HepG2 (cell line): ENCODE measurements around the gene SIRT7. TPM values are rescaled to one million over a fixed set of nuclear protein-coding genes. Genes with fewer than 3 reads are reported as not detected.

Source experiments
- ATAC-seq: fragments of 200-7000 bp; cut with Tn5 transposase; 3 replicates; pipeline ENCODE4 v1.9.1; 2020; ENCODE audit warnings: mild to moderate bottlenecking, moderate library complexity
- BruUV-seq: library from RNA; stranded (reverse); fragments of 400-500 nt; replicated peaks from 2 replicates; lab custom pipeline; 2021; lab: Mats Ljungman, UMichigan
- CTCF ChIA-PET: fragments of 300-600 bp; formaldehyde crosslinking; extraction: SDS; loops from one replicate; lab custom pipeline; 2021; ENCODE audit warnings: low total read pairs, inconsistent platforms, low intra/inter-chr PET ratio; lab: Yijun Ruan, JAX
- POLR2A ChIA-PET: fragments of 350-600 bp; sonication (Branson Sonifier 250); formaldehyde crosslinking; loops from one replicate; lab custom pipeline; 2020; ENCODE audit warnings: antibody characterized with exemption, inconsistent platforms; lab: Yijun Ruan, JAX
- DNase-seq: peaks from one replicate; pipeline ENCODE4 v3.0.0-alpha.2; 2015; ENCODE audit warnings: low spot score
- FAIRE-seq: peaks from 3 replicates; lab custom pipeline; 2011; peaks lifted over from hg19 to GRCh38; lab: Jason Lieb, UNC
- H2AFZ ChIP-seq: one replicate; pipeline ENCODE4 v1.6.1; 2011; ENCODE audit warnings: low read length, inconsistent platforms
- H3K27ac ChIP-seq: fragments of 300-600 bp; 3 replicates; pipeline ENCODE4 v1.8.0; 2011; ENCODE audit warnings: mixed run types, mild to moderate bottlenecking, mixed read lengths, low read length, inconsistent platforms; ENCODE audit not compliant: insufficient read depth; ENCODE audit errors: extremely low read length
- H3K27me3 ChIP-seq, 2 experiments: fragments of 200-600 bp in 1 of 2; 2 replicates in 1 of 2; 3 replicates in 1 of 2; pipeline versions ENCODE4 v1.6.0 to v1.8.0; 2011; ENCODE audit warnings: low read length in 2 of 2, mild to moderate bottlenecking in 2 of 2, moderate library complexity in 2 of 2, inconsistent platforms in 1 of 2; ENCODE audit not compliant: insufficient read depth in 2 of 2, control insufficient read depth in 1 of 2
- H3K36me3 ChIP-seq, 2 experiments: fragments of 200-600 bp in 1 of 2; replicated peaks in 1 of 2; 2 replicates in 1 of 2; 3 replicates in 1 of 2; pipeline versions ENCODE4 v1.5.1 to v1.8.0; 2011; ENCODE audit warnings: low read length in 2 of 2, inconsistent platforms in 1 of 2; ENCODE audit not compliant: insufficient read depth in 2 of 2, control insufficient read depth in 1 of 2
- H3K4me1 ChIP-seq: 2 replicates; pipeline ENCODE4 v1.5.1; 2012; ENCODE audit warnings: low read length, inconsistent platforms; ENCODE audit not compliant: insufficient read depth
- H3K4me2 ChIP-seq: 2 replicates; pipeline ENCODE4 v1.6.0; 2011; ENCODE audit warnings: low read depth, low read length, inconsistent platforms
- H3K4me3 ChIP-seq, 3 experiments: fragments of 200-600 bp in 1 of 3; sonication (generic), shearing (Covaris generic) in 1 of 3; replicated peaks in 1 of 3; 2 replicates each; pipeline ENCODE4 v1.5.1; 2011 to 2016; ENCODE audit warnings: low read length in 3 of 3, inconsistent platforms in 2 of 3, low read depth in 2 of 3, mild to moderate bottlenecking in 2 of 3, control low read depth in 1 of 3, mixed read lengths in 1 of 3; ENCODE audit not compliant: insufficient read depth in 1 of 3
- H3K79me2 ChIP-seq: one replicate; pipeline ENCODE4 v1.6.1; 2011; ENCODE audit warnings: low read length, inconsistent platforms; ENCODE audit not compliant: insufficient read depth
- H3K9ac ChIP-seq: 2 replicates; pipeline ENCODE4 v1.6.0; 2011; ENCODE audit warnings: mild to moderate bottlenecking, low read depth, low read length, inconsistent platforms; ENCODE audit not compliant: insufficient read depth
- H3K9me3 ChIP-seq: 2 replicates; pipeline ENCODE4 v1.5.1; 2012; ENCODE audit warnings: mild to moderate bottlenecking, low read length
- H4K20me1 ChIP-seq: 2 replicates; pipeline ENCODE4 v1.6.0; 2011; ENCODE audit warnings: inconsistent platforms, mild to moderate bottlenecking, low read length, moderate library complexity; ENCODE audit not compliant: insufficient read depth
- AGO2 ChIP-seq: fragments of 200-400 bp; formaldehyde crosslinking; optimal IDR thresholded peaks from 2 replicates; pipeline ENCODE3; 2017; ENCODE audit warnings: mild to moderate bottlenecking, low read depth, low read length, moderate library complexity
- E2F1 ChIP-seq: sonication (generic); formaldehyde crosslinking; IDR thresholded peaks from 2 replicates; pipeline ENCODE4 v1.5.0; 2020; ENCODE audit warnings: missing genetic modification reagents
- FOSL2 ChIP-seq: sonication (generic); formaldehyde crosslinking; IDR thresholded peaks from 2 replicates; pipeline ENCODE4 v1.4.0; 2020; ENCODE audit warnings: missing genetic modification reagents
- GABPA ChIP-seq, 2 experiments: IDR thresholded peaks; 2 replicates each; pipeline ENCODE4 v1.6.1; 2011 to 2016; ENCODE audit warnings: low read depth in 2 of 2, low read length in 1 of 2, missing biosample characterization in 1 of 2, missing genetic modification characterization in 1 of 2
- HNRNPLL ChIP-seq: fragments of 200-400 bp; formaldehyde crosslinking; IDR thresholded peaks from 2 replicates; pipeline ENCODE4 v1.6.1; 2017; ENCODE audit warnings: mild to moderate bottlenecking, low read depth, low read length; ENCODE audit not compliant: poor library complexity, severe bottlenecking
- KDM1A ChIP-seq: IDR thresholded peaks from 2 replicates; pipeline ENCODE4 v1.6.1; 2016; ENCODE audit warnings: missing compliant biosample characterization
- KLF13 ChIP-seq: sonication (generic); formaldehyde crosslinking; IDR thresholded peaks from 2 replicates; pipeline ENCODE4 v1.4.0; 2020; ENCODE audit warnings: mild to moderate bottlenecking, missing genetic modification reagents
- ZBTB33 ChIP-seq: sonication (generic); formaldehyde crosslinking; IDR thresholded peaks from 2 replicates; pipeline ENCODE4 v1.4.0; 2020; ENCODE audit warnings: missing genetic modification reagents
- ZNF367 ChIP-seq: sonication (generic); formaldehyde crosslinking; IDR thresholded peaks from 2 replicates; pipeline ENCODE4 v1.4.0; 2020; ENCODE audit warnings: missing genetic modification reagents, borderline replicate concordance
- ZNF407 ChIP-seq: sonication (generic); formaldehyde crosslinking; IDR thresholded peaks from one replicate; pipeline ENCODE4 v1.5.1; 2020; ENCODE audit warnings: mild to moderate bottlenecking, missing genetic modification reagents; ENCODE audit errors: not compliant biosample characterization
- ZNF501 ChIP-seq: sonication (generic); formaldehyde crosslinking; IDR thresholded peaks from 2 replicates; pipeline ENCODE4 v1.5.1; 2020; ENCODE audit warnings: mild to moderate bottlenecking, moderate library complexity, missing genetic modification reagents
- WGBS: methylation state at CpG from one replicate; pipeline ENCODE4 v1.1.6; 2017; ENCODE audit warnings: low lambda C conversion rate; 5-methylcytosine and 5-hydroxymethylcytosine counted together
- in situ Hi-C: cut with HindIII; loops from 2 replicates; pipeline ENCODE4 v1.10.0; 2017; ENCODE audit warnings: low pct_unique_long_range_greater_than_20kb; ENCODE audit not compliant: extremely low pct_ligation_motif_present
- intact Hi-C: fragments of 100-400 bp; cut with micrococcal nuclease; formaldehyde crosslinking; loops from one replicate; pipeline ENCODE4 v1.10.0; 2022; ENCODE audit not compliant: unreplicated experiment
- polyA plus RNA-seq, 8 experiments: library from polyadenylated mRNA; depleted of rRNA in 3 of 8; stranded (reverse) in 7 of 8; unstranded in 1 of 8; fragments of >200 nt; fragmentation: Illumina TruSeq in 4 of 8; extraction: Trizol in 4 of 8; gene quantifications; 2 replicates each; pipeline versions ENCODE4 v1.2.1 to v1.2.3, GENCODE V29; 2011 to 2016; ENCODE audit warnings: low read depth in 4 of 8, missing spikeins in 1 of 8, mixed read lengths in 1 of 8; ENCODE audit not compliant: insufficient read depth in 1 of 8
- total RNA-seq, 5 experiments: library from RNA; depleted of rRNA; stranded (reverse); fragments of >200 nt; fragmentation: Illumina TruSeq; extraction: Trizol; gene quantifications; 2 replicates each; pipeline ENCODE4 v1.2.3, GENCODE V29; 2016; ENCODE audit warnings: low read depth in 1 of 5

SIRT7 gene
- total and polyA plus RNA-seq, 2 of the 13 experiments (the other 11 are each of a cell fraction or from before 2014, with no cell fraction given) = 8.3 to 24.8 TPM

- CTCF ChIA-PET = no interaction called here
- POLR2A ChIA-PET = interaction anchor here (1.3 to 1.4 kb wide), 4 partner anchors 10 to 29 kb away, joined by 3 to 4 read pairs (median 4); partner anchors contain the start of gene NPB
- intact Hi-C loops (loop anchor here (5.0 kb wide), 1 partner anchor 40 kb away; the partner anchor contains the start of gene ARHGDIA), in situ Hi-C loops (no loop called here)
- H4K20me1 ChIP-seq = peaks cover 6% of the 10 kb centered on the region; the same call in 1 of the 2 replicates
- no peaks in the 10 kb centered on the region; a peak in 1 of 5 replicates for H3K27me3 ChIP-seq
- peaks cover 50% of the 10 kb centered on the region for H3K4me1 ChIP-seq
- DNase-seq (no peak), ATAC-seq (no peak), FAIRE-seq (no peak)
- peaks cover 43 to 62% of the 10 kb centered on the region in 2 experiments for H3K36me3 ChIP-seq
- TF ChIP-seq GABPA (IDR thresholded peaks at IDR 0.05; ENCODE audit: low read depth, low read length) (no peak), GABPA (CRISPR knock-in tag; IDR thresholded peaks at IDR 0.05; ENCODE audit: low read depth) (no peak), KDM1A (CRISPR knock-in tag) (no peak), AGO2 (peak; percentile 76), ZNF407 (no peak), ZNF367 (CRISPR knock-in tag) (no peak), KLF13 (no peak), ZBTB33 (CRISPR knock-in tag) (peak; percentile 80), ZNF501 (0 out of 2 replicates have a peak, but pooled peaks have one; percentile 3), E2F1 (CRISPR knock-in tag) (no peak), FOSL2 (CRISPR knock-in tag) (peak; percentile 40; the same call in 1 of the 2 replicates), HNRNPLL (peak; percentile 16)
- no peak overlapping the region for H3K9ac ChIP-seq
- H2AFZ ChIP-seq = no peak overlapping the region
- no TSS peak for BruUV-seq
- H3K9me3 ChIP-seq = no peaks in the 10 kb centered on the region
- 95% methylated on average over 32 of the region's 32 CpGs for WGBS
- peaks cover 50% of the 10 kb centered on the region for H3K79me2 ChIP-seq
- no peak overlapping the region for H3K4me3 ChIP-seq
- H3K27ac ChIP-seq = no peak overlapping the region
- no peak overlapping the region for H3K4me2 ChIP-seq
Observed at GRCh38 chr17:81912441-81913309, 5.3 kb downstream of the SIRT7 start.
